K562 (cell line): ENCODE measurements around the gene TP53BP1. TPM values are rescaled to one million over a fixed set of nuclear protein-coding genes. Genes with fewer than 3 reads are reported as not detected.

Source experiments
- ATF7 ChIP-seq: fragments of 450-650 bp; IDR thresholded peaks from 2 replicates; pipeline ENCODE4 v1.7.1; 2014; ENCODE audit warnings: mild to moderate bottlenecking, moderate library complexity
- CBFA2T3 ChIP-seq: fragments of 450-650 bp; IDR thresholded peaks from 2 replicates; pipeline ENCODE4 v1.6.1; 2017
- CXXC5 ChIP-seq: fragments of 250-450 bp; sonication (Bioruptor Pico); IDR thresholded peaks from 2 replicates; pipeline ENCODE4 v1.8.0; 2022; ENCODE audit warnings: inconsistent platforms, mild to moderate bottlenecking, moderate library complexity
- HLTF ChIP-seq: fragments of 450-650 bp; IDR thresholded peaks from 2 replicates; pipeline ENCODE4 v1.6.1; 2016
- HNRNPL ChIP-seq: fragments of 200-400 bp; formaldehyde crosslinking; IDR thresholded peaks from 2 replicates; pipeline ENCODE4 v1.6.1; 2017; ENCODE audit warnings: low read depth, mild to moderate bottlenecking, low read length
- HNRNPLL ChIP-seq: fragments of 200-400 bp; formaldehyde crosslinking; IDR thresholded peaks from 2 replicates; pipeline ENCODE4 v1.6.1; 2017; ENCODE audit warnings: low read length, low read depth, mild to moderate bottlenecking; ENCODE audit not compliant: poor library complexity, severe bottlenecking
- KDM5B ChIP-seq: fragments of 200-600 bp; sonication (generic); IDR thresholded peaks from 2 replicates; pipeline ENCODE4 v1.6.1; 2012; ENCODE audit warnings: low read depth, mild to moderate bottlenecking, moderate library complexity, low read length, control low read depth, inconsistent platforms; ENCODE audit not compliant: insufficient replicate concordance
- KHSRP ChIP-seq: fragments of 450-650 bp; IDR thresholded peaks from 2 replicates; pipeline ENCODE4 v1.6.1; 2017
- NR4A1 ChIP-seq, 2 experiments: fragments of 250-450 bp in 1 of 2; fragments of 450-650 bp in 1 of 2; sonication (Bioruptor Pico) in 1 of 2; IDR thresholded peaks; 2 replicates each; pipeline versions ENCODE4 v1.4.0 to v1.6.1; 2016 to 2020; ENCODE audit warnings: mild to moderate bottlenecking in 2 of 2, missing compliant biosample characterization in 1 of 2, missing genetic modification characterization in 1 of 2, moderate library complexity in 1 of 2
- PPARD ChIP-seq: fragments of 250-450 bp; sonication (Bioruptor Pico); IDR thresholded peaks from 2 replicates; pipeline ENCODE4 v1.8.0; 2022; ENCODE audit warnings: inconsistent platforms, mild to moderate bottlenecking, moderate library complexity
- RNF2 ChIP-seq: sonication (generic); IDR thresholded peaks from 2 replicates; pipeline ENCODE4 v1.6.1; 2016
- SETDB1 ChIP-seq: IDR thresholded peaks from one replicate; pipeline ENCODE4 v1.6.1; 2012; ENCODE audit warnings: low read length, control low read depth, inconsistent platforms
- SMARCE1 ChIP-seq: fragments of 450-650 bp; IDR thresholded peaks from 2 replicates; pipeline ENCODE4 v1.7.1; 2016; ENCODE audit warnings: mild to moderate bottlenecking
- ZNF124 ChIP-seq: sonication (generic); formaldehyde crosslinking; IDR thresholded peaks from 2 replicates; pipeline ENCODE4 v1.8.1; 2022; ENCODE audit warnings: missing genetic modification reagents
- ZNF133 ChIP-seq: fragments of 250-450 bp; sonication (Bioruptor Pico); IDR thresholded peaks from 2 replicates; pipeline ENCODE4 v1.4.0; 2020; ENCODE audit warnings: mild to moderate bottlenecking
- ZNF282 ChIP-seq: sonication (generic); formaldehyde crosslinking; IDR thresholded peaks from 2 replicates; pipeline ENCODE4 v1.8.1; 2023; ENCODE audit warnings: missing genetic modification reagents
- ZNF507 ChIP-seq: conservative IDR thresholded peaks from 2 replicates; pipeline ENCODE4 v1.6.1; 2017; ENCODE audit warnings: missing genetic modification characterization, missing compliant biosample characterization
- ZNF584 ChIP-seq: fragments of 200-800 bp; sonication (Bioruptor generic); IDR thresholded peaks from 2 replicates; pipeline ENCODE4 v1.6.1; 2016; ENCODE audit warnings: low read depth, mild to moderate bottlenecking, missing genetic modification characterization, missing compliant biosample characterization
- polyA plus RNA-seq, 8 experiments: library from polyadenylated mRNA; depleted of rRNA in 4 of 8; stranded (reverse) in 5 of 8; unstranded in 3 of 8; fragments of >200 nt; fragmentation: Nextera tagmentation in 2 of 8; fragmentation: Illumina TruSeq in 1 of 8; extraction: Ambion mirVana in 2 of 8; extraction: Trizol in 1 of 8; gene quantifications; 2 replicates each; pipeline versions ENCODE4 v1.2.1 to v1.2.3, GENCODE V29; 2011 to 2014; ENCODE audit warnings: inconsistent platforms in 1 of 8, missing spikeins in 1 of 8
- total RNA-seq, 7 experiments: library from RNA; depleted of rRNA in 6 of 7; stranded (reverse); fragments of >200 nt in 6 of 7; fragmentation: Illumina TruSeq in 2 of 7; extraction: Trizol in 2 of 7; gene quantifications; 2 replicates each; pipeline versions ENCODE4 v1.2.1 to v1.2.3, GENCODE V29; 2011 to 2021; ENCODE audit warnings: low replicate concordance in 1 of 7
- TF ChIP-seq, protein P1 (sequence below): sonication (generic); formaldehyde crosslinking; IDR thresholded peaks from 2 replicates; pipeline ENCODE4 v1.8.0; 2022; ENCODE audit warnings: missing genetic modification reagents, mild to moderate bottlenecking, borderline replicate concordance
- TF ChIP-seq, protein P2 (sequence below), 2 experiments: fragments of 450-650 bp; IDR thresholded peaks; 2 replicates each; pipeline ENCODE4 v1.6.1; 2018; ENCODE audit warnings: mild to moderate bottlenecking in 2 of 2, low read depth in 1 of 2; ENCODE audit not compliant: partially characterized antibody in 2 of 2
- TF ChIP-seq, protein P3 (sequence below): fragments of 250-450 bp; sonication (Bioruptor Pico); IDR thresholded peaks from 2 replicates; pipeline ENCODE4 v1.5.0; 2022; ENCODE audit warnings: mild to moderate bottlenecking
- TF ChIP-seq, protein P4 (sequence below), 2 experiments: fragments of 450-650 bp in 1 of 2; sonication (generic) in 1 of 2; formaldehyde crosslinking in 1 of 2; IDR thresholded peaks in 1 of 2; conservative IDR thresholded peaks in 1 of 2; 2 replicates each; pipeline versions ENCODE4 v1.6.1 to v1.8.1; 2016 to 2023; ENCODE audit warnings: mild to moderate bottlenecking in 2 of 2, moderate library complexity in 2 of 2, inconsistent platforms in 1 of 2, missing genetic modification reagents in 1 of 2

Gene TP53BP1
- total and polyA plus RNA-seq, 9 of the 15 experiments (the other 6 are each of a cell fraction or from before 2014, with no cell fraction given) = 5.7 to 63.3 (median 30.9) TPM

DNA sequence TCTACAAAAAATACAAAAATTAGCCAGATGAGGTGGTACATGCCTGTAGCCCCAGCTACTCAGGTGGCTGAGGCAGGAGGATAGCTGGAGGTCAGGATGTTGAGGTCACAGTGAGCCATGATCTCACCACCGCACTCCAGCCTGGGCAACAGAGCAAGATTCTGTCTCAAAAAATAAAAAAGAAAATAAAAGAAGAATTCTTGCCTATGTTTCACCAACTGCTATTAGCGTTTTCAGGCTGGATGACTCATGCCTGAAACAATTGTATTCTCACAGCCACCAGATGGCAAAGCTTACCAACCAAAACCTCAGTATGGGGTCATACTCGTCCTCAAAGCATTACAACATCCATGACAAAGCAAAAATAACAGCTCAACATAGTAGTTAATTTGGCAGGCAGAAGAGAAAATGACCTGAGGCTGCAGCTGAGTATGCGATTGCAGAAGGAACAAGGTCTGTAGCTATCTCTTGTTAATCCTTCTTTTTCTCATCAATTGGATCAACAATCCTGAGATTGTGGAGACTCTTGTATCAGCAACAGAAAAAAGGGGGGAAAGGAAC is 52.2 kb downstream of the TP53BP1 start (continued):
- TF ChIP-seq, protein P1, sequence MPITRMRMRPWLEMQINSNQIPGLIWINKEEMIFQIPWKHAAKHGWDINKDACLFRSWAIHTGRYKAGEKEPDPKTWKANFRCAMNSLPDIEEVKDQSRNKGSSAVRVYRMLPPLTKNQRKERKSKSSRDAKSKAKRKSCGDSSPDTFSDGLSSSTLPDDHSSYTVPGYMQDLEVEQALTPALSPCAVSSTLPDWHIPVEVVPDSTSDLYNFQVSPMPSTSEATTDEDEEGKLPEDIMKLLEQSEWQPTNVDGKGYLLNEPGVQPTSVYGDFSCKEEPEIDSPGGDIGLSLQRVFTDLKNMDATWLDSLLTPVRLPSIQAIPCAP = no peak
- TF ChIP-seq CXXC5 (CRISPR knock-in tag) = peak; percentile 23; the same call in 1 of the 2 replicates
- no peak for TF ChIP-seq HLTF
- no peak for TF ChIP-seq ZNF282 (CRISPR knock-in tag)
- TF ChIP-seq NR4A1 (CRISPR knock-in tag; IDR thresholded peaks at IDR 0.05) = no peak
- TF ChIP-seq NR4A1 (tag; IDR thresholded peaks at IDR 0.05) = no peak
- TF ChIP-seq, protein P2, sequence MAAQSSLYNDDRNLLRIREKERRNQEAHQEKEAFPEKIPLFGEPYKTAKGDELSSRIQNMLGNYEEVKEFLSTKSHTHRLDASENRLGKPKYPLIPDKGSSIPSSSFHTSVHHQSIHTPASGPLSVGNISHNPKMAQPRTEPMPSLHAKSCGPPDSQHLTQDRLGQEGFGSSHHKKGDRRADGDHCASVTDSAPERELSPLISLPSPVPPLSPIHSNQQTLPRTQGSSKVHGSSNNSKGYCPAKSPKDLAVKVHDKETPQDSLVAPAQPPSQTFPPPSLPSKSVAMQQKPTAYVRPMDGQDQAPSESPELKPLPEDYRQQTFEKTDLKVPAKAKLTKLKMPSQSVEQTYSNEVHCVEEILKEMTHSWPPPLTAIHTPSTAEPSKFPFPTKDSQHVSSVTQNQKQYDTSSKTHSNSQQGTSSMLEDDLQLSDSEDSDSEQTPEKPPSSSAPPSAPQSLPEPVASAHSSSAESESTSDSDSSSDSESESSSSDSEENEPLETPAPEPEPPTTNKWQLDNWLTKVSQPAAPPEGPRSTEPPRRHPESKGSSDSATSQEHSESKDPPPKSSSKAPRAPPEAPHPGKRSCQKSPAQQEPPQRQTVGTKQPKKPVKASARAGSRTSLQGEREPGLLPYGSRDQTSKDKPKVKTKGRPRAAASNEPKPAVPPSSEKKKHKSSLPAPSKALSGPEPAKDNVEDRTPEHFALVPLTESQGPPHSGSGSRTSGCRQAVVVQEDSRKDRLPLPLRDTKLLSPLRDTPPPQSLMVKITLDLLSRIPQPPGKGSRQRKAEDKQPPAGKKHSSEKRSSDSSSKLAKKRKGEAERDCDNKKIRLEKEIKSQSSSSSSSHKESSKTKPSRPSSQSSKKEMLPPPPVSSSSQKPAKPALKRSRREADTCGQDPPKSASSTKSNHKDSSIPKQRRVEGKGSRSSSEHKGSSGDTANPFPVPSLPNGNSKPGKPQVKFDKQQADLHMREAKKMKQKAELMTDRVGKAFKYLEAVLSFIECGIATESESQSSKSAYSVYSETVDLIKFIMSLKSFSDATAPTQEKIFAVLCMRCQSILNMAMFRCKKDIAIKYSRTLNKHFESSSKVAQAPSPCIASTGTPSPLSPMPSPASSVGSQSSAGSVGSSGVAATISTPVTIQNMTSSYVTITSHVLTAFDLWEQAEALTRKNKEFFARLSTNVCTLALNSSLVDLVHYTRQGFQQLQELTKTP (IDR thresholded peaks at IDR 0.05; ENCODE audit: low read depth in 1 of 2, partially characterized antibody in 2 of 2) = peak; percentile 30
- TF ChIP-seq ZNF584 (CRISPR knock-in tag) = no peak
- TF ChIP-seq RNF2 = no peak
- TF ChIP-seq CBFA2T3 = peak; percentile 22; the same call in 1 of the 2 replicates
- no peak for TF ChIP-seq HNRNPL
- peak; percentile 98 for TF ChIP-seq ATF7
- TF ChIP-seq KDM5B = no peak
- no peak for TF ChIP-seq ZNF507 (tag)
- no peak for TF ChIP-seq KHSRP
- TF ChIP-seq SETDB1 = no peak
- TF ChIP-seq SMARCE1 = peak; percentile 57; the same call in 1 of the 2 replicates
- TF ChIP-seq ZNF133 (CRISPR knock-in tag) = no peak
- TF ChIP-seq, protein P3, sequence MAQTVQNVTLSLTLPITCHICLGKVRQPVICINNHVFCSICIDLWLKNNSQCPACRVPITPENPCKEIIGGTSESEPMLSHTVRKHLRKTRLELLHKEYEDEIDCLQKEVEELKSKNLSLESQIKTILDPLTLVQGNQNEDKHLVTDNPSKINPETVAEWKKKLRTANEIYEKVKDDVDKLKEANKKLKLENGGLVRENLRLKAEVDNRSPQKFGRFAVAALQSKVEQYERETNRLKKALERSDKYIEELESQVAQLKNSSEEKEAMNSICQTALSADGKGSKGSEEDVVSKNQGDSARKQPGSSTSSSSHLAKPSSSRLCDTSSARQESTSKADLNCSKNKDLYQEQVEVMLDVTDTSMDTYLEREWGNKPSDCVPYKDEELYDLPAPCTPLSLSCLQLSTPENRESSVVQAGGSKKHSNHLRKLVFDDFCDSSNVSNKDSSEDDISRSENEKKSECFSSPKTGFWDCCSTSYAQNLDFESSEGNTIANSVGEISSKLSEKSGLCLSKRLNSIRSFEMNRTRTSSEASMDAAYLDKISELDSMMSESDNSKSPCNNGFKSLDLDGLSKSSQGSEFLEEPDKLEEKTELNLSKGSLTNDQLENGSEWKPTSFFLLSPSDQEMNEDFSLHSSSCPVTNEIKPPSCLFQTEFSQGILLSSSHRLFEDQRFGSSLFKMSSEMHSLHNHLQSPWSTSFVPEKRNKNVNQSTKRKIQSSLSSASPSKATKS (CRISPR knock-in tag) = no peak
- TF ChIP-seq PPARD (CRISPR knock-in tag) = no peak
- no peak for TF ChIP-seq ZNF124 (CRISPR knock-in tag)
- TF ChIP-seq, protein P4, sequence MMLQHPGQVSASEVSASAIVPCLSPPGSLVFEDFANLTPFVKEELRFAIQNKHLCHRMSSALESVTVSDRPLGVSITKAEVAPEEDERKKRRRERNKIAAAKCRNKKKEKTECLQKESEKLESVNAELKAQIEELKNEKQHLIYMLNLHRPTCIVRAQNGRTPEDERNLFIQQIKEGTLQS (IDR thresholded peaks at IDR 0.05) = peak; percentile 99
- TF ChIP-seq, protein P4 (CRISPR knock-in tag; conservative IDR thresholded peaks at IDR 0.05) = peak; percentile 94
- TF ChIP-seq HNRNPLL = no peak
